HG02678 (cell line): ENCODE results near the gene CAPN11.

Experiments
- ATAC-seq: cut with Tn5 transposase; IDR thresholded peaks from one replicate; pipeline ENCODE4 v1.9.1; 2021; ENCODE audit warnings: mild to moderate bottlenecking, moderate library complexity; ENCODE audit not compliant: unreplicated experiment

Gene CAPN11

DNA sequence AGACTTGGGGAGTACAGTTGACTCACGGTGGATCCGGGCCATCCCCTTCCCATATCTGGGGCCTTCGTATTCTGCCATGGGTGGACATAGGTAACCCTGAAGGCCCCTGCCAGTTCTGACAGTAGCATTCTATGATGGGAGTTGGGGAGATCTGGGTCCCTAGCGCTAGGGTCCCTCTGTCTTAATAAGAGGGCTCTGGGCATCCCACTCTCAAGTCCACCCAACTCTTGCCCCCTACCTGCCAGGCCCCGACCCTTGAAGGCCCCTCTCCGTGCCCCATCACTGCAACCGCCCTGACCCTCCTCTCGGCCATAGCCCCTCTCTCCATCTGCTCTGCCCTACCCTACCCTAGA lies 6.5 kb upstream of the CAPN11 start:
- no peak for ATAC-seq

DNA sequence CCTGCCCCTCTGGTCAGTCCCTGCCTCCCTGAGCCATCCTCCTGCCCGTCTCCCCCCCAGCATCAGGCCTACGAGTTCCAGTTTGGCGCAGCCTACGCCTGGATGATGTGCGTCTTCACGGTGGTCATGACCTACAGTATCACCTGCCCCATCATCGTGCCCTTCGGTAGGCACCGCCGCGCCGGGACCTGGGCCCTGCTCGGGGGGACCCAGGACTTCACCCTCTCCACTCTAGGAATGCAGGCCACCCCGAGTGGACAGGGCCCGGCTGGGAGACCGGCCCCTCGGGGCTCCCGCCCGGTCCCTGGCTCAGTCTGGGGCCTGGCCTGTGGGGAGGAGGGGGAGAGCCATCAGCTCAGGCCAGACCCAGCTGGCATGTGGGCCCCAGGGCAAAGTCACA lies 6.1 kb upstream of the CAPN11 start:
- no peak for ATAC-seq

DNA sequence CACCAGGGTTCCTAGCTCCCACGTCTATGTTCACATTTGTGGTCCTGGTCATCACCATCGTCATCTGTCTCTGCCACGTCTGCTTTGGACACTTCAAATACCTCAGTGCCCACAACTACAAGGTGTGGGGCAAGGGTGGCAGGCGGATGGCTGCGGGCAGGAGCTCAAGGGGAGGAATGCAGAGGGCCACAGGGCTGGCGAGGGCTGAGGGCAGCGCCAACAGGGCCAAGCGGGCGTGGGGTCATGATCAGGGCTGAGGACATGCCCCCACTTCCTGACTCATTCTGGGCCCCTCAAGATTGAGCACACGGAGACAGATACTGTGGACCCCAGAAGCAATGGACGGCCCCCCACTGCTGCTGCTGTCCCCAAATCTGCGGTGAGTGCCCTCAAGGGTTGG lies 4.6 kb upstream of the CAPN11 start:
- ATAC-seq = no peak

DNA sequence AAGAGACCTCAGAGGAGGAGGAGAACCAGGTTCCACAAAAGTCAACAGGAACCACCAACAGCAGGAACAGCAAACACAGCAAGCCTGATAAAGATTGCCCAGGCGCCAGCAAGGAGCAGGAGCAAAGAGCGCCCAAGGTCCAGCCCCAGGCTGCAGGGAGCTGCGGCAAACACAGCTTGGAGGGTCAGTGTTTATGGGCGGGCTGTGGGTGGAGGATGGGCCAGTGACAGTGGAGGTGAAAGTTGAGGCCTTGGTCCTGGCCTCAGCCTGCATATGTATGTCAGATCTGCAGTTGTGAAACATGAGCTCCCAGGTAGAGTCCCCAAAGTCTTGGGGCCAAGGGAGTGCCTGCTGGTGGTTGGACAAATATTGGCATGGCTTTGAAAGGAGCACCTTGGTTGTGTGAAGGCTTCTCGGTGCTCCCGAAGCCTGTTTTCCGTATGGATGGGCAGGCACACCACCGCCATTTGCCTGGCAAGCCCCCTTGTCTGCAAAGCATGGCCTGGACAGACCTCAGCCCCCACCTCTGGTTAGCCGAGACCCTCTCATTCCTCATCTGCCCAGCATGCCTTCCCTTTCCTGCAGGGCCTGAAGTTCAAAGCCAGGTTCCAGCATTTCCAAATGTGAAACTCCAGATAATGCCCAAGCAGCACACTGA lies 2.0 kb upstream of the CAPN11 start:
- no peak for ATAC-seq

DNA sequence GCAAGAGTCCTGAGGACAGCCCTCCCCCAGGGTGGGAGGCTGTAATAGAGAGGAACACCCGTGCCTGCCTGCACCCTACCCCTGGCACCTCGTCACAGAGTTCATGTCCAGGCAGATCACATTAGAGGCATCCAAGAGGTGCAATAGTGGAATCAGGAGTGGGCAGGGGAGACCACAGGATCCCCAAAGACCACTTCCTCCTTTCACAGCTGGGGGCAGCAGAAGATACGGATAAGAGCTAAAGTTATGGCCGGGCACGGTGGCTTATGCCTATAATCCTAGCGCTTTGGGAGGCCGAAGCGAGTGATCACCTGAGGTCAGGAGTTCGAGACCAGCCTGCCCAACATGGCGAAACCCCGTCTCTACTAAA lies 1.5 kb upstream of the CAPN11 start:
- ATAC-seq = no peak

DNA sequence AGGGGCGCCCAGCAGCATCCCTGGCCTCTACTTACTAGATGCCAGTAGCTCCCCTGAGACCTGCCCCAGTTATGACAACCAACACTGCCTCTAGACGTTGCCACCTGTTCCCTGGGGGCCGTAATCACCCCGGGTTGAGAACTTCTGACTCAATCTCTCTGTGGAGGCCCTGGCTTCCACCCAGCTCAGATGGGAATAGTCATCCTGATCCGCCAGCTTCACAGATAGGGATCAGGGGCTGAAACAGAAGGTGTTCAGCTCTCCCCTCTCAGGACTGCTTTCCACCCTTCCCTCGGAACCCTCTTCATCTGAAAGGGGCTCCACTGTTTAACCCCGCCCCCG lies 3.3 kb downstream of the CAPN11 start:
- no peak for ATAC-seq

DNA sequence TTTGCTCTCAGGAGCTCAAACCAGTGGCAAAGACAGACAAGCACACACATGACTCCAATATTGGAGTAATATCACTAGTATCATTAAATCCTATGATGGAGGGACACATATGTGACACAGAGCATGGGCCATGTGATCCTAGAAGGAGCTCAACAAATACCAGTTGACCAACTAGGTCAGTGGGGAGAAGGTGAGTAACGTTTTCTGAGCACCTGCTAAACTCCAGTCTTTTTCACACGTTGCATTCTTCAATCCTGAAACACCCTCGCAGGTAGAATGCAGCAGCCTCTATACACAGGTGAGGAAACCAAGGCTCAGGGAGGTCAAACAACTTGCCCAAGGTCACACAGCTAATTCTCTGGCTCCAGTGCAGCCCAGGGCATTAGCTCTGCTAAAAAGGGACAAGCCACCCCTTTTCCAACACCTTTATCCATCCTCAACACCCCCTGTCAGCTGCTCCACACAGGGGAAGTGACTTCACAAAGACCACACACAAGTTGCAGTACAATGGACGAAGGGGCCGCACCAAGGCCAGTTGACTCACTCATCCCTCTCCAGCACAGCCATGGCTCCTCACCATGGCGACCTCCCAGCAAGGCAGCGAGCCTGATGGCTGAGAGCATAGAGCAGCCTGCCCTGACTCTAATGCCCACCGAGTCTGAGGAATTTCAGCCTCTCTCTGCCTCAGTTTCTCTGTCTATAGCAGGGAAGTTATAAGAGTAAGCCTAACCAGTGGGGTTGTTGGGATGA lies 4.4 kb downstream of the CAPN11 start:
- no peak for ATAC-seq

DNA sequence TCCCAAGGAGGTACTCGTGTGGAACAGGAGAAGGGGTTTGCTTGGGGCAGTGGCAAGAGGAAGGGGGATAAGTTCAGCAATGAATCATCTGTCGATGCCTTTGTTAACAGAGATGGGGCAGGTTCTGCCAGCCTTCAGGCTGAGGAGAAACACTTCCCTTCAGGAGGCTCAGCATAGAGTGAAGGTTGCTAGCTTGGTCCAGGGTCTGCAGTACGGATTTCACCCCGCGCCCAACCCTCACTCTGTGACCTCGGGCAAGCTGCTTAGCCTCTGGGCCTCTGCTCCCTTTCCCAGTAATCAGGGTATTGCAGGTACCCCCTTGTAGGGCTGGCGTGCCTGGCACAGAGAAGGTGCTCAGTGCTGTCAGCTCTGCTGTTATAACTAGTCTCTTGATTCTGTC lies 7.5 kb downstream of the CAPN11 start:
- no peak for ATAC-seq

DNA sequence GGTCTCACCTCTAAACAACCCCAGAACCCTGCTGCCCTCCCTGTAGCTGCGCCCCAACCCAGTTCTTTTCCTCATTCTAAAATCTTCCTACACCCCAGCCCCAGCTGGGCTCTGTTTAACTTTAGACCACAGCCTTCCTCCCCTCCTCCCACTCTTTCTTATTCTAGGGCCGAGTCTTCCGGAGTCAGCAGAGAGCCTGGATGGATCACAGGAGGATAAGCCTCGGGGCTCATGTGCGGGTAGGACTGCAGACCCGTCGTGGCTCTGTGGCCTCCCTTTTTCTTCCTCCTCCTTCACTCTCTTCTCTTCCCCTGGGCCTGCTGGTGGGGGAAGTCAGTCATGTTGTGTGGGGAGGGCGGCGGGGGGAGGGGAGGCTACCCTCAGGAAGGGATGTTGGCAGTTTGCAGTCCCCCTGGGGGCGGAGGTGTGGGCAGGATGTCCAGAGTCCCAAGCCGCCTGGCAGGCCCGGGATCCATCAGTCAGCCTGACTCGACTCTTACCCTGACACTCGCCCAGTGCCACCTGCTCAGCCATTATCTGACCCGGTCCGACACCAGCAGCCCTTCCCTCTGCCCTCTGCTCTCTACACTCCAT lies 8.1 kb downstream of the CAPN11 start:
- ATAC-seq = no peak

DNA sequence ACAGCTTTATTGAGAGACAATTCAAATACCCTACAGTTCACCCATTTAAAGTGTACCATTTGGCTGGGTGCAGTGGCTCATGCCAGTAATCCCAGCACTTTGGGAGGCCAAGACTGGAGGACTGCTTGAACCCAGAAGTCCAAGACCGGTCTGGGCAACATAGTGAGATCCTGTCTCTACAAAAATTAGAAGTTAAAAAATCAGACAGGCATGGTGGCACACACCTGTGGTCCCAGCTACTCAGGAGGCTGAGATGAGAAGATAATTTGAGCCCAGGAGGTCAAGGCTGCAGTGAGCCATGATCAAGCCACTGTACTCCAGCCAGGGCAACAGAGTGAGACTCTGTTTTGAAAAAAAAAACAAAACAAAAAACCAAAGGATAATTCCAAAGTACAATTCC lies 8.9 kb downstream of the CAPN11 start:
- ATAC-seq = no peak

DNA sequence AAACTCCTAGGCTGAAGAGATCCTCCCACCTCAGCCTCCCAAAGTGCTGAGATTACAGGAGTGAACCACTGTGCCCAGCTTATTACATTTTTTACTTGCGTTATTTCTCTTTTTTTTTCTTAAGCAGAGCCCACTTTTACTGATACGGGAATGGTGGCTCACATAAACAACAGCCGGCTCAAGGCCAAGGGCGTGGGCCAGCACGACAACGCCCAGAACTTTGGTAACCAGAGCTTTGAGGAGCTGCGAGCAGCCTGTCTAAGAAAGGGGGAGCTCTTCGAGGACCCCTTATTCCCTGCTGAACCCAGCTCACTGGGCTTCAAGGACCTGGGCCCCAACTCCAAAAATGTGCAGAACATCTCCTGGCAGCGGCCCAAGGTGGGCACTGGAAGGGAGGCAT lies 10.5 kb downstream of the CAPN11 start:
- ATAC-seq = no peak

DNA sequence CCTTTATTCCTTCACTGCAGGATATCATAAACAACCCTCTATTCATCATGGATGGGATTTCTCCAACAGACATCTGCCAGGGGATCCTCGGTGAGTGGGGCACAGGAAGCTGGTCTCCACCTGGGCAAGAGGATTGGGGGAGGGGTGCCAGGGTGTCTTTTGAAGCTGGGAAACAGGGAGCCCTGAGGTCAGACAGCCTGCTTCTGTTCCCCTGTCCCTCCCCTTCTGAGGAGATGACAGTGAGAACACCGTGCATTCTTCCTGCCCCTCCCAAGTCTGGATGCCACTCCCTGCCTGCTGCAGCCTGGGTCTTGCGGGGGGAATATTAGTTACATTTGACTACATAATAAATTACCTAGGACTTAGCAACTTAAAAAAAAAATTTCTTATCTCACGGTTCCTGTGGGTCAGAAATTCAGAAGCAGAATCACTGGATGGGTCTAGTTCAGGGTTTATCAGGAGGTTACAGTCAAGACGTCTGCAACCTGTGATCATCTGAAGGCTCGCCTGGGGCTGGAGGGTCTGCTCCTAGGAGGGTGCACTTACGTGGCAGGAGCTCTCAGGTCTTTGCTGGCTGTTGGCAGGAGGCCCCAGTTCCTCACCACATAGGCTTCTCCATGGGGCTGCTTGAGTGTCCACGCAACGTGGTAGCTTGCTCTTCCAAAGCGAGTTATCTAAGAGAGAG lies 11.4 kb downstream of the CAPN11 start:
- no peak for ATAC-seq

DNA sequence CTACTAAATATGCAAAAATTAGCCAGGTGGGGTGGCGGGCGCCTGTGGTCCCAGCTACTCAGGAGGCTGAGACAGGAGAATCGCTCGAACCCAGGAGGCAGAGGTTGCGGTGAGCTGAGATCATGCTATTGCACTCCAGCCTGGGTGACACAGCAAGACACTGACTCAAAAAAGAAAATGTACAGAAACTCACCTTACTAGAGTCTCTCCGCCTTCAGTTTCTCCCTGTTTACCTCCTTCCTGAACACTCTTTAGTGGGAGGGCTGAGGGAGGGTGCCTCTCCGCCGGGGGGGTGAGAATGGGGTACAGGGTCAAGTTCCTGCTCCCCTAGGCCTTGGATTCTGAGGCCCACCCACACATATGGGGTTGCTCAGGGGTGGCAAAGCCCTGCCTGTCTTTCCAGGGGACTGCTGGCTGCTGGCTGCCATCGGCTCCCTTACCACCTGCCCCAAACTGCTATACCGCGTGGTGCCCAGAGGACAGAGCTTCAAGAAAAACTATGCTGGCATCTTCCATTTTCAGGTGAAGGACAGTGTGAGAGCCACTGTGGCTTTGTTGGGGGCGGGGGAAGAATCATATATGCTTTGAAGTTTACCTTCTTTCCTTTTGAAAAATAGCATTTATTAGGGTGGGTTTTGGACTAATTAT lies 13.4 kb downstream of the CAPN11 start:
- no peak for ATAC-seq

DNA sequence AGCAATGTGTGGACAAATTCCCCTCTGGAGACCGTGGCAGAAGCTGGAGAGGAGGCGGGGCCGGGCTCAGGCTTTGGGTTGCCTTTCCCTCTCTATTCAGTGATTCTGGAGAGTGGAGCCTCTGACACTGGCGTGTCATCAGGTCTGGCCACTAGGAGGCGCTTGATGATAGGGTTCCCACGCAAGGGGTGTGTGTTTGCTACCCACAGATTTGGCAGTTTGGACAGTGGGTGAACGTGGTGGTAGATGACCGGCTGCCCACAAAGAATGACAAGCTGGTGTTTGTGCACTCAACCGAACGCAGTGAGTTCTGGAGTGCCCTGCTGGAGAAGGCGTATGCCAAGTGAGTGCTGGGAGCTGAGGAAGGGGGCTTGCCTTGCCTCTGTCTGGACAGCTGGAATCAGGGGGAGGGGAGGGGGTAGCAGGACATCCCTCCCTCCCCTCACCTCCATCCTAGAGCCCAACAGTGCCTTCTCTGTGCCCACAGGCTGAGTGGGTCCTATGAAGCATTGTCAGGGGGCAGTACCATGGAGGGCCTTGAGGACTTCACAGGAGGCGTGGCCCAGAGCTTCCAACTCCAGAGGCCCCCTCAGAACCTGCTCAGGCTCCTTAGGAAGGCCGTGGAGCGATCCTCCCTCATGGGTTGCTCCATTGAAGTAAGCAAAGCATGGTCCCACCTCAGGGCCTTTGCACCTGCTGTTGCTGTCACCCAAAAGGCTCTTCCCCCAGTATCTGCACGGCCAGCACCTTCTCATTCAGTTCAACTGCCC lies 14.3 kb downstream of the CAPN11 start:
- peak; percentile 65 for ATAC-seq

DNA sequence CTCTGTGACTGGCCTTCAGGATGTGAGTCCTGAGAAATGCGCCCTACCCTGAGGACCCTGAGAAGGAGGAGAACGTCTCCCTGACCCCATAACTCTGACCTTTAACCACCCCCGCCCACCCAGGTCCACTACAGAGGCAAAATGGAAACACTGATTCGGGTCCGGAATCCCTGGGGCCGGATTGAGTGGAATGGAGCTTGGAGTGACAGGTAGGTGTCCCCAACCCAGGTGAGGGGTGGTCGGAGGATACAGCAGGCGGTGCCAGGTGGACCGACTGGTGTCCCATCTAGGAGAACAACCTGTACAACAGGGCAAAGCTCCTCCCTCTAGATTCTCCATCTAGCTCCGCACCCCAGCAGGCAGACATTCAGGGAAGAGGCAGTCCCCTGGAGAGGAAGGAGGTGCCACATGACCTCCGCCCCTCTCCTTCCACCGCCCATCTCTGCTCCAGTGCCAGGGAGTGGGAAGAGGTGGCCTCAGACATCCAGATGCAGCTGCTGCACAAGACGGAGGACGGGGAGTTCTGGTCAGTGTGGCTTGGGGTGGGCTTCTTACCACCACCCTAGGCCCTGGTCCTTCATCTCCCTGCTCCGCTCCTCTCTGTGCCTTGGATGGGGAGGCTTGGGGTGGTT lies 17.6 kb downstream of the CAPN11 start:
- no peak for ATAC-seq

DNA sequence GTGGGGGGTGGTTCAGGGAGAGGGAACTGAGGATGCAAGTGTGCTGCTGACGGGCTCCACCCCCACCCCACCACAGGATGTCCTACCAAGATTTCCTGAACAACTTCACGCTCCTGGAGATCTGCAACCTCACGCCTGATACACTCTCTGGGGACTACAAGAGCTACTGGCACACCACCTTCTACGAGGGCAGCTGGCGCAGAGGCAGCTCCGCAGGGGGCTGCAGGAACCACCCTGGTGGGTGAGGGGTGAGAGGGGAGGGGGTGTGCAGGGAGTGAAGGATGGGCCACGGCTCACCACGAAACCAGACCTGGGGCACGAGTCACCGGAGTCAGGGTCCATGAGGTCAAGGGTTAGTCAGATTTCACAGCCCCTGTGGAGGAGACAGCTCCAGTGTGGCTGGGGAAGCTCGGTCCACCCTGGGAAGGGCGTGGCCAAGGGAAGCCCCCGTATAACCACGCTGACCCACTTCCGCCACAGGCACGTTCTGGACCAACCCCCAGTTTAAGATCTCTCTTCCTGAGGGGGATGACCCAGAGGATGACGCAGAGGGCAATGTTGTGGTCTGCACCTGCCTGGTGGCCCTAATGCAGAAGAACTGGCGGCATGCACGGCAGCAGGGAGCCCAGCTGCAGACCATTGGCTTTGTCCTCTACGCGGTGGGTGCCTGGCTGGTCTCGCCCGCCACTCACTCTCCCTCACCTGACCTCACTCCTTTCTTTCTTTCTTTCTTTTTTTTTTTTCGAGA lies 18.3 kb downstream of the CAPN11 start:
- ATAC-seq = peak; percentile 52

DNA sequence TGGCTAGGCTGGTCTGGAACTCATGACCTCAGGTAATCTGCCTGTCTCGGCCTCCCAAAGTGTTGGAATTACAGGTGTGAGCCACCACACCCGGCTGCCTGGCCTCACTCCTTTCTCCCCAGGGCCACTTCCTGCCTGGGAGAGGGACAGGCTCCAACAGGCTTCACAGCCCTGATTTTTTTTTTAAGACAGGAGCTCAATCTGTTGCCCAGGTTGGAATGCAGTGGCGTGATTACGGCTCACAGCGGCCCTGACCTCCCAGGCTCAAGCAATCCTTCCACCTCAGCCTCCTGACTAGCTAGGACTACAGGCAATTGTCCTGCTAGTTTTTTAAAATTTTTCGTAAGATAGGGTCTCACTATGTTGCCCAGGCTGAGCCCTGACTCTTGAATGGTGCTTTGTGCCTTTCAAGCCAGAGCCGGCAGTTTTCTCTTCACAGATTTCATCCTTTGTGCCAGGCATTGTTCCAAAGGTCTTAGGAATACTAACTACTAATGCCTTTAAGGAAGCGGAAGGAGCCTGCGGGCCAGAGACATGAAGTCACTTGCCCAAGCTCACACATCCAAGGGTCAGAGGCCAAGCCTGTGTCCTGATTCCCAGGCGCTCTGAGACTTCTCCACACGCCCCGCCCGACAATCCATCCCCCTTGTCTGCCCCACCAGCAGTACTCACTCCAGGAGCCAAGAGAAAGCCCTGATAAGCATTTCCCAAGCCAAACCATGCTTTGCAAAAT lies 19.2 kb downstream of the CAPN11 start:
- no peak for ATAC-seq

DNA sequence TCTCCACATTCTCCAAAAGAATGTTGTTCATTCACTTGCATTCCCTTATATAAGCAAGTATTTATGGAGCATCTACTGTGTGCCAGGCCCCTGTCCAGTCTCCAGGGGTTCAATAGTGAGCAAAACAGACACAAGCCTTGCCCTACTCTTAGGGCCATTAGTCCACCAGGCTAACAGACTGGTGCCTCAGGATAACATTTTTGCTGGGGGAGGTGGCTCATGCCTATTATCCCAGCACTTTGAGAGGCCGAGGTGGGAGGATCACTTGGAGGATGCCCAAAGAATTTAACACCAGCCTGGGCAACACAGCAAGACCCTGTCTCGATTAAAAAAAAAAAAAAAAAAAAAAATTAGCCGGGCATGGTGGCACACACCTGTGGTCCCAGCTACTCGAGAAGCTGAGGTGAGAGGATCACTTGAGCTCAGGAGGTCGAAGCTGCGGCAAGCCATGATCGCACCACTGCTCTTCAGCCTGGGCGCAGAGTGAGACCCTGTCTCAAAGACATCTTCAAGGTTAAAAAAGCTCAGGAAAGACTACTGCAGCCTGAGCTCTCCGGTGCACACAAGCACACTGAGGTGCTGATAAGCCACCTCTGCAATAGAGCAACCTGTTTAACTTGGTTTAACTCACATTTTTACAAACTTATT lies 19.9 kb downstream of the CAPN11 start:
- no peak for ATAC-seq
